Kidney epithelial cell (primary cell): ENCODE measurements around the gene PSD4. TPM values are rescaled to one million over a fixed set of nuclear protein-coding genes. Genes with fewer than 3 reads are reported as not detected.

Experiments
- DNase-seq: peaks from one replicate; pipeline ENCODE4 v3.0.0-alpha.2; 2010; ENCODE audit warnings: low read depth
- H3K27me3 ChIP-seq: 2 replicates; pipeline ENCODE4 v1.6.0; 2011; ENCODE audit warnings: low read length; ENCODE audit not compliant: control insufficient read depth, insufficient read depth
- H3K36me3 ChIP-seq: 2 replicates; pipeline ENCODE4 v1.5.1; 2011; ENCODE audit warnings: low read length; ENCODE audit not compliant: control insufficient read depth, insufficient read depth
- H3K4me3 ChIP-seq: 2 replicates; pipeline ENCODE4 v1.5.1; 2011; ENCODE audit warnings: low read depth, mild to moderate bottlenecking, control low read depth, low read length
- total RNA-seq: library from RNA; depleted of rRNA; stranded (reverse); fragments of >200 nt; gene quantifications from 2 replicates; pipeline ENCODE4 v1.2.3, GENCODE V29; 2015
- TF ChIP-seq, protein P1 (sequence below): IDR thresholded peaks from 2 replicates; pipeline ENCODE4 v1.5.1; 2011; ENCODE audit warnings: mild to moderate bottlenecking, moderate library complexity, low read length, control low read depth, inconsistent platforms; ENCODE audit not compliant: insufficient read depth, poor library complexity, severe bottlenecking

PSD4 gene
- total RNA-seq, 1 donor from 2014 or later = 13.9 TPM

DNA sequence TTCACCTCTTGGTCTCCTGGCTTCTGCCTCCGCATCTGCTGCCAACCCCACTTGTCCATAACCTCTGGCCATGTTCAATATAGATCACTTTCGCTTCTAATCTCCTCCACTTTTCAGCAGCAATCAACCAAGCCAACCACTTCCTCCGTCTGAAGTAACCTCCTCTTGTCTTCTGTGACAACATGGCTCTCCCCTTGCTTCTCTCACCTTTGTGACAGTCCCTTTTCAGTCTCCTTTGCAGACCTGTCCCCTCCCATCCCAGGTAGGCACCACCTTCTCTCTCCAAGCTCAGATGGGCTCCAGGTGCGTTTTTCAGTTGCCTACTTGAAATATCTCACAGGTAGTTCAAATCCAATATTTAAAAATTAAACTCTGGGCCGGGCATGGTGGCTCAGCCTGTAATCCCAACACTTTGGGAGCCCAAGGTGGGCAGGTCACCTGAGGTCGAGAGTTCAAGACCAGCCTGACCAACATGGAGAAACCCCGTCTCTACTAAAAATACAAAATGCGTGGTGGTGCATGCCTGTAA is 4.7 kb upstream of the PSD4 start:
- Histone ChIP-seq H3K4me3 (no peak overlapping the region), H3K36me3 (no peaks in the 10 kb centered on the region), H3K27me3 (no peaks in the 10 kb centered on the region)
- TF ChIP-seq, protein P1, sequence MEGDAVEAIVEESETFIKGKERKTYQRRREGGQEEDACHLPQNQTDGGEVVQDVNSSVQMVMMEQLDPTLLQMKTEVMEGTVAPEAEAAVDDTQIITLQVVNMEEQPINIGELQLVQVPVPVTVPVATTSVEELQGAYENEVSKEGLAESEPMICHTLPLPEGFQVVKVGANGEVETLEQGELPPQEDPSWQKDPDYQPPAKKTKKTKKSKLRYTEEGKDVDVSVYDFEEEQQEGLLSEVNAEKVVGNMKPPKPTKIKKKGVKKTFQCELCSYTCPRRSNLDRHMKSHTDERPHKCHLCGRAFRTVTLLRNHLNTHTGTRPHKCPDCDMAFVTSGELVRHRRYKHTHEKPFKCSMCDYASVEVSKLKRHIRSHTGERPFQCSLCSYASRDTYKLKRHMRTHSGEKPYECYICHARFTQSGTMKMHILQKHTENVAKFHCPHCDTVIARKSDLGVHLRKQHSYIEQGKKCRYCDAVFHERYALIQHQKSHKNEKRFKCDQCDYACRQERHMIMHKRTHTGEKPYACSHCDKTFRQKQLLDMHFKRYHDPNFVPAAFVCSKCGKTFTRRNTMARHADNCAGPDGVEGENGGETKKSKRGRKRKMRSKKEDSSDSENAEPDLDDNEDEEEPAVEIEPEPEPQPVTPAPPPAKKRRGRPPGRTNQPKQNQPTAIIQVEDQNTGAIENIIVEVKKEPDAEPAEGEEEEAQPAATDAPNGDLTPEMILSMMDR = no peak
- DNase-seq = no peak

DNA sequence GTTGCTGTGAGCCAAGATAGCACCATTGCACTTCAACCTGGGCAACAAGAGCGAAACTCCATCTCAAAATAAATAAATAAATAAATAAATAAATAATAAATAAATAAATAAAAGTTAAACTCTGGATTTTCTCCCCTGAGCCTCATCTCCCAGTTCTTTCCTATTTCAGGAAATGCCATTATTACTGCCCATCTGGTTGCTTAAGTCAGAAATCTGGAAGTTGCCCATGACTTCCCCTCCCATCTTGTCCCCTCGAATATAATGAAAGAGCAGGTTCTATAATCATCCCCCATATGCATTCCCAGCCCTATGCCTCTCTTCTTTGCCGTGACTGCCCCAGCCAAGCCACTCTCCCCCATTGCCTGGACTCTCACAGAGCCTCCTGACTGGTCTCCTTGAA is 4.2 kb upstream of the PSD4 start:
- Histone ChIP-seq H3K27me3 (no peaks in the 10 kb centered on the region), H3K36me3 (no peaks in the 10 kb centered on the region), H3K4me3 (no peak overlapping the region)
- DNase-seq = no peak
- TF ChIP-seq, protein P1 = no peak

DNA sequence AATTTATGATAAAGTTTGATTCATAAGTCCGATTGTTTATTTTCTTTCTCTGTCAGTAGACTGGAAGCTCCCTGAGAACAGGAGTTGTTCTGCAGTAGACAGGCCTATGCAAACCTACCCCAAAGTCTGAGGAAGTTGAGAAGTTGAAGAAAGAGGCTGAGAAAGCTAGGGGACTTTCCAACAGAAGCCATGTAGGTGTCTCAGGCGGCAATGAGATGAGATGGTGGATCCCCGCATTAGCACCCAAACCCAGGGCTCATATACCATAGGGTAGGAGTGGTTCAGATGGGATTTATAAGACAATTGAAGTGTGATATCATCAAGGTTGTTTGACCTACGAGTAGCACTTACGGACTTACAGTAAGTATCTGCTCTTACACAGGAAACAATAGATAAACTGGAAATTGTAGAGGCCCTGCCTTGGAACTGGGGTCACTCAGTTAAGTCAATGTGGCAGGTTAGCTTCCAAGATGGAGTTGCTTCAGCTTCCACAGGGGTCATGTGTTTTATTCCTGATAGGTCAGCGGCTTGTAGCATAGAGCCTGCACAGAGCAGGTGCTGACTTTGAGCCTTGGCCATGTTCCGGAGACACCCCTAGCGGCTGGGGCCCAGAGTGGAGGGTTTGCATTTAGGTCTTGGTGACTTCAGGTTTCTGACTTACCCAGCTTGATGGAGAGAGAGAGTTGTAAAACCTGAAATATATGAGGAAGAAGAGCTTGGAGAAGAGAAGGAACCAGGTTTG is 2.3 kb upstream of the PSD4 start:
- DNase-seq = no peak
- Histone ChIP-seq H3K4me3 (no peak overlapping the region), H3K36me3 (no peaks in the 10 kb centered on the region), H3K27me3 (no peaks in the 10 kb centered on the region)
- TF ChIP-seq, protein P1 = no peak

DNA sequence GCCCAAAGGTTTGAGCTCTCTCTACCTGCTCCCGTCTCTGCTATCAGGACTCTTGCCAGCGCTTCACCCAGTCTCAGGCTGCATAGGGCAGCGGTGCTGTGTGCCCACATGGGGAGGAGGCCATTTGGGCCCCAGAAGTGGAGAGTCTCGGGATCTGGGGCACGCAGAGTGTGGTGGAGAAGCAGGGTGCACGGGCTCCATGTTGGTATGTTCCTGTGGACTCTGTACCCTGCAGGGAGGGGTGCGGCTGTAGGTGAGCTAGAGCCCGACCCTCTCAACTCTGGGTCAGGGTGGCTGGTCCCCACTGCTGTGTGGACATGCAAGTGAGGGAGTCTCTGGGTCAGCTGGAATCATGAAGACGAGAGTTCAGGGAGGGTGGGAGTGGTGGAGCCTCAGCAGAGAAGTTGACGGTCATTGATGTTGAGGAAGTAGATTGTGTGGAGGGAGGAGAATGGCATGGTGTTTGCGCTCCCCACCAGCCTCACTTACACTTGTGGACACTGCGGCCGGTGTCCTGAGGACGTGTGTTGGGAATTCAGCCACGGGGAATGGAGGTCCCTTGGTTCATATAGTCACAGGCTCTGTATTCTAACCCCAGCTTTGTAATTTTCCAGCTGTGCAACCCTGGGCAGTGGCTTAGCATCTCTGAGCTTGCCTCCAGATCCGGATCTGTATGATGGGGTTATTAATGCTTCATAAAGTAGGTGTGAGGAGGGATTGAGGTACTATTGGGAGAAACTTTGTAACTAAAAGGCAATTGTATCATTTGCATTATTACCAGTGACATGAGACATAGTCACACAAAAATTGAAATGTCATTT is 840 bp upstream of the PSD4 start:
- DNase-seq = no peak
- TF ChIP-seq, protein P1 = no peak
- Histone ChIP-seq H3K27me3 (no peaks in the 10 kb centered on the region), H3K4me3 (no peak overlapping the region), H3K36me3 (no peaks in the 10 kb centered on the region)

DNA sequence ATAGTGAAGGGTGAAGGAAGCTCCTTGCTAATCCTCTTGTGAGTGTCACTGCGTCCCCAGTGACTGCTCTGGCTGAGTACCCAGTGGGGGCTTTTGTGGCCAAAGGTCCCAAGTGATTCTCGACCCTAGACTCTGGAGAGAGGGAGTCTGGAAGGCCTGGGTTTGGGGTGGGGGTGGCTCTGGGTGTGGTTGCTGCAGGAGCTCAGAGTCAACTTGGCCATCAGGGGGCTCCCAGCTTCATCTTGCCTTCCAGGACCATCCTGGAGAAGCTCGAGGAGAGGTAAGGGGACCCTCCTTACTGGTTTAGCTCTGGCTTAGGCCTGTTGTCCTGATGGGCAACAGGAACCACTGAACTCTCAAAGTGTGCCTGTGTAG is 592 bp downstream of the PSD4 start:
- no peaks in the 10 kb centered on the region for H3K27me3 ChIP-seq
- TF ChIP-seq, protein P1 = no peak
- no peak for DNase-seq
- H3K36me3 ChIP-seq = no peaks in the 10 kb centered on the region
- no peak overlapping the region for H3K4me3 ChIP-seq
